Liver (tissue), 9 donors: ENCODE measurements around the gene GPR87. TPM values are rescaled to one million over a fixed set of nuclear protein-coding genes. Genes with fewer than 3 reads are reported as not detected.

Source experiments
- DNase-seq: peaks from one replicate; pipeline ENCODE4 v3.0.0-alpha.2; 2017; ENCODE audit warnings: low spot score
- H3K27ac ChIP-seq, 2 donors: one replicate each; pipeline ENCODE4 v1.7.0; 2013; ENCODE audit warnings: inconsistent platforms in 2 of 2, low read length in 2 of 2, control low read depth in 1 of 2, low read depth in 1 of 2, mild to moderate bottlenecking in 1 of 2
- H3K27me3 ChIP-seq, 4 donors: one replicate each; pipeline versions ENCODE4 v1.6.1 to v1.7.0; 2013; ENCODE audit warnings: low read length in 3 of 4, inconsistent platforms in 1 of 4, mild to moderate bottlenecking in 1 of 4, moderate library complexity in 1 of 4; ENCODE audit not compliant: control insufficient read depth in 4 of 4, insufficient read depth in 4 of 4
- H3K36me3 ChIP-seq, 4 donors: one replicate each; pipeline versions ENCODE4 v1.6.1 to v1.7.0; 2013; ENCODE audit warnings: low read length in 3 of 4, mild to moderate bottlenecking in 3 of 4, low read depth in 1 of 4, moderate library complexity in 1 of 4; ENCODE audit not compliant: control insufficient read depth in 4 of 4, insufficient read depth in 3 of 4
- H3K4me1 ChIP-seq, 4 donors: one replicate each; pipeline versions ENCODE4 v1.6.1 to v1.7.0; 2013; ENCODE audit warnings: low read length in 3 of 4, mild to moderate bottlenecking in 3 of 4, moderate library complexity in 1 of 4; ENCODE audit not compliant: control insufficient read depth in 4 of 4, insufficient read depth in 4 of 4
- H3K4me3 ChIP-seq, 3 donors: one replicate each; pipeline versions ENCODE4 v1.6.1 to v1.7.0; 2013; ENCODE audit warnings: low read length in 3 of 3, control low read depth in 1 of 3, low read depth in 1 of 3, mild to moderate bottlenecking in 1 of 3
- H3K9ac ChIP-seq, 2 donors: one replicate each; pipeline ENCODE4 v1.7.0; 2013; ENCODE audit warnings: low read length in 2 of 2, mild to moderate bottlenecking in 2 of 2, moderate library complexity in 2 of 2, control low read depth in 1 of 2, low read depth in 1 of 2
- H3K9me3 ChIP-seq, 4 donors: one replicate each; pipeline versions ENCODE4 v1.6.1 to v1.7.0; 2013; ENCODE audit warnings: low read length in 3 of 4; ENCODE audit not compliant: control insufficient read depth in 4 of 4
- ATF3 ChIP-seq: IDR thresholded peaks from 2 replicates; pipeline ENCODE4 v1.6.1; 2016; ENCODE audit warnings: antibody characterized with exemption
- EGR1 ChIP-seq, 2 donors: IDR thresholded peaks; 2 replicates each; pipeline ENCODE4 v1.6.1; 2016 to 2018; ENCODE audit warnings: antibody characterized with exemption in 2 of 2, low read depth in 2 of 2
- FOXA1 ChIP-seq: IDR thresholded peaks from 2 replicates; pipeline ENCODE4 v1.6.1; 2016; ENCODE audit warnings: antibody characterized with exemption
- FOXA2 ChIP-seq: IDR thresholded peaks from 2 replicates; pipeline ENCODE4 v1.6.1; 2016; ENCODE audit warnings: antibody characterized with exemption
- GABPA ChIP-seq, 2 donors: IDR thresholded peaks in 1 of 2; conservative IDR thresholded peaks in 1 of 2; 2 replicates each; pipeline ENCODE4 v1.6.1; 2016; ENCODE audit warnings: antibody characterized with exemption in 2 of 2, mild to moderate bottlenecking in 1 of 2, moderate library complexity in 1 of 2
- HNF4A ChIP-seq, 2 donors: conservative IDR thresholded peaks; 2 replicates each; pipeline ENCODE4 v1.6.1; 2016; ENCODE audit warnings: antibody characterized with exemption in 2 of 2, mild to moderate bottlenecking in 2 of 2
- JUND ChIP-seq, 2 donors: IDR thresholded peaks; 2 replicates each; pipeline ENCODE4 v1.6.1; 2016; ENCODE audit warnings: antibody characterized with exemption in 2 of 2
- NR2F2 ChIP-seq: IDR thresholded peaks from 2 replicates; pipeline ENCODE4 v1.6.1; 2016; ENCODE audit warnings: antibody characterized with exemption
- RAD21 ChIP-seq, 2 donors: IDR thresholded peaks; 2 replicates each; pipeline ENCODE4 v1.6.1; 2016; ENCODE audit warnings: antibody characterized with exemption in 2 of 2, mild to moderate bottlenecking in 2 of 2
- SP1 ChIP-seq: IDR thresholded peaks from 2 replicates; pipeline ENCODE4 v1.6.1; 2018; ENCODE audit warnings: antibody characterized with exemption, mild to moderate bottlenecking
- TAF1 ChIP-seq: conservative IDR thresholded peaks from 2 replicates; pipeline ENCODE4 v1.6.1; 2016; ENCODE audit warnings: antibody characterized with exemption, mild to moderate bottlenecking
- YY1 ChIP-seq: IDR thresholded peaks from 2 replicates; pipeline ENCODE4 v1.6.1; 2016; ENCODE audit warnings: antibody characterized with exemption, mild to moderate bottlenecking
- WGBS: extraction: QIAGEN DNeasy Blood & Tissue Kit; methylation state at CpG from one replicate; pipeline ENCODE4 v1.1.7; 2013; 5-methylcytosine and 5-hydroxymethylcytosine counted together
- polyA plus RNA-seq, 2 donors: library from polyadenylated mRNA; stranded (reverse) in 1 of 2; unstranded in 1 of 2; fragments of 200-250 nt in 1 of 2; fragments of >200 nt in 1 of 2; fragmentation: Nextera tagmentation in 1 of 2; extraction: Ambion mirVana in 1 of 2; gene quantifications; one replicate each; pipeline versions ENCODE4 v1.2.1 to v1.2.3, GENCODE V29; 2013 to 2015
- total RNA-seq, 2 donors: library from RNA; depleted of rRNA; stranded (reverse); fragments of >200 nt; gene quantifications; one replicate each; pipeline ENCODE4 v1.2.3, GENCODE V29; 2014
- TF ChIP-seq, protein P1 (sequence below): IDR thresholded peaks from 2 replicates; pipeline ENCODE4 v1.6.1; 2016; ENCODE audit warnings: antibody characterized with exemption
- TF ChIP-seq, protein P2 (sequence below): IDR thresholded peaks from 2 replicates; pipeline ENCODE4 v1.6.1; 2016; ENCODE audit warnings: antibody characterized with exemption
- donor health status: healthy.
- donor health status: healthy.
- donor health status: healthy.
- donor health status: healthy.
- donor health status: healthy.

Gene GPR87
- total and polyA plus RNA-seq, 4 donors: not detected

- WGBS: 88% methylated on average over 4 of the region's 4 CpGs
- Histone ChIP-seq H3K27me3 (no peaks in the 10 kb centered on the region), H3K4me1 (no peaks in the 10 kb centered on the region), H3K36me3 (no peaks in the 10 kb centered on the region), H3K4me3 (no peak overlapping the region), H3K9ac (no peak overlapping the region), H3K27ac (no peak overlapping the region), H3K9me3 (no peaks in the 10 kb centered on the region)
- DNase-seq: no peak
- no peak for TF ChIP-seq HNF4A (conservative IDR thresholded peaks at IDR 0.05)
- TF ChIP-seq, protein P1, sequence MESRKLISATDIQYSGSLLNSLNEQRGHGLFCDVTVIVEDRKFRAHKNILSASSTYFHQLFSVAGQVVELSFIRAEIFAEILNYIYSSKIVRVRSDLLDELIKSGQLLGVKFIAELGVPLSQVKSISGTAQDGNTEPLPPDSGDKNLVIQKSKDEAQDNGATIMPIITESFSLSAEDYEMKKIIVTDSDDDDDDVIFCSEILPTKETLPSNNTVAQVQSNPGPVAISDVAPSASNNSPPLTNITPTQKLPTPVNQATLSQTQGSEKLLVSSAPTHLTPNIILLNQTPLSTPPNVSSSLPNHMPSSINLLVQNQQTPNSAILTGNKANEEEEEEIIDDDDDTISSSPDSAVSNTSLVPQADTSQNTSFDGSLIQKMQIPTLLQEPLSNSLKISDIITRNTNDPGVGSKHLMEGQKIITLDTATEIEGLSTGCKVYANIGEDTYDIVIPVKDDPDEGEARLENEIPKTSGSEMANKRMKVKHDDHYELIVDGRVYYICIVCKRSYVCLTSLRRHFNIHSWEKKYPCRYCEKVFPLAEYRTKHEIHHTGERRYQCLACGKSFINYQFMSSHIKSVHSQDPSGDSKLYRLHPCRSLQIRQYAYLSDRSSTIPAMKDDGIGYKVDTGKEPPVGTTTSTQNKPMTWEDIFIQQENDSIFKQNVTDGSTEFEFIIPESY: no peak
- TF ChIP-seq NR2F2: no peak
- no peak for TF ChIP-seq EGR1 (IDR thresholded peaks at IDR 0.05; ENCODE audit: low read depth in 2 of 2)
- no peak for TF ChIP-seq ATF3
- no peak for TF ChIP-seq TAF1
- TF ChIP-seq, protein P2, sequence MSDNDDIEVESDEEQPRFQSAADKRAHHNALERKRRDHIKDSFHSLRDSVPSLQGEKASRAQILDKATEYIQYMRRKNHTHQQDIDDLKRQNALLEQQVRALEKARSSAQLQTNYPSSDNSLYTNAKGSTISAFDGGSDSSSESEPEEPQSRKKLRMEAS: no peak
Observed at GRCh38 chr3:151319628-151320027, 3.0 kb upstream of the GPR87 start.

- Histone ChIP-seq H3K27me3 (no peaks in the 10 kb centered on the region), H3K9ac (no peak overlapping the region), H3K4me1 (no peaks in the 10 kb centered on the region), H3K36me3 (no peaks in the 10 kb centered on the region), H3K4me3 (no peak overlapping the region), H3K27ac (no peak overlapping the region), H3K9me3 (no peaks in the 10 kb centered on the region)
- DNase-seq: no peak
- 87% methylated on average over 7 of the region's 7 CpGs for whole genome bisulfite sequencing
- no peak for TF ChIP-seq TAF1
- TF ChIP-seq GABPA (IDR thresholded peaks at IDR 0.05 in 1 of 2, conservative IDR thresholded peaks at IDR 0.05 in 1 of 2): no peak
- TF ChIP-seq SP1: no peak
- no peak for TF ChIP-seq RAD21 (IDR thresholded peaks at IDR 0.05)
- TF ChIP-seq, protein P1: no peak
- no peak for TF ChIP-seq YY1
Observed at GRCh38 chr3:151318991-151319390, 2.4 kb upstream of the GPR87 start.

- TF ChIP-seq FOXA1: no peak
- TF ChIP-seq, protein P1: no peak
- TF ChIP-seq GABPA (IDR thresholded peaks at IDR 0.05 in 1 of 2, conservative IDR thresholded peaks at IDR 0.05 in 1 of 2): no peak
- no peak for TF ChIP-seq RAD21 (IDR thresholded peaks at IDR 0.05)
- TF ChIP-seq JUND (IDR thresholded peaks at IDR 0.05): no peak
- TF ChIP-seq YY1: no peak
- TF ChIP-seq SP1: no peak
- TF ChIP-seq FOXA2: no peak
- no peak for TF ChIP-seq TAF1
- TF ChIP-seq NR2F2: no peak
- TF ChIP-seq, protein P2: no peak
- Histone ChIP-seq H3K36me3 (no peaks in the 10 kb centered on the region), H3K27me3 (no peaks in the 10 kb centered on the region), H3K9me3 (no peaks in the 10 kb centered on the region), H3K4me3 (no peak overlapping the region), H3K9ac (no peak overlapping the region), H3K27ac (no peak overlapping the region), H3K4me1 (no peaks in the 10 kb centered on the region)
- DNase-seq: no peak
Observed at GRCh38 chr3:151318313-151318712, 1.7 kb upstream of the GPR87 start.
